GM18511 (cell line): ENCODE results near the gene CD82.
"Not testable (repeated sequence)": the region's sequence is repeated elsewhere in the genome, so short reads cannot be mapped to it uniquely, and the experiment has no call there.

ENCODE experiments used
- ATAC-seq: cut with Tn5 transposase; IDR thresholded peaks from one replicate; pipeline ENCODE4 v1.9.1; 2021; ENCODE audit warnings: mild to moderate bottlenecking, moderate library complexity; ENCODE audit not compliant: unreplicated experiment

The CD82 gene

DNA sequence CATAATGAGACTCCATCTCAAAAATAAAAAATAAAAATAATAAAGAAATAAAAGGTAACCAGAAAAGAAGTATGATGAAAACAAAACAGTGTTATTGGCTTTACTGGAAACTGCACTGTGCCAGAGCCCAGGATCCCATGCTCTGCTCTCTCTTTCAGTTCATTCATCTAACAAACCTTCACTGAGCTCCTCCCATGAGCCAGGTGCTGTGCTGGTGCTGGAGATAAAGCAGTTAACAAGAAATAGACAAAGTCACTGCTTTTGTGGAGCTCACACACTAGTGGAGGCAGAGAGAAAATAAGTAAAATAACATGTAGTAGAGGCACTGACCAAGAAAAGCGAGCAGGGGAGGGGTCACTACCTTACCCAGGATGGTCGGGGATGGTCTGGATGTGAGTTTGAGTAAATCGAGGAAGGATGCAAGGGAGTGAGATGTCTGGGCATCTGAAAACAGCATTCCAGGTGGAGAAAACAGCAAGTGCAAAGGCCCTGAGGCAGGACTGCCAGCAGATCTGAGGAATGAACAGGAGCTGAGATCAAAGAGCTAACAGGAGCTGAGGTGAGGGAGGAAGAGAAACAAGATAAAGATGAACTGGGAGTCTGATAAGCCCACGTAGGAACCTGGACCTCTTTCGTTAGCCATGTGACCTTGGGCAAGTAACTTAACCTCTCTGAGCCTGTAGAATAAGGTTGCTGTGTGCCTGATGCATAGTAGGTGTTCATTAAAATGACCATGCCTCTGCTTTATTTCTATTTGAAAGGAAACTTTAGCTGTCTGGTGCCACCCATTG is 31.3 kb upstream of the CD82 start:
- no peak for ATAC-seq

DNA sequence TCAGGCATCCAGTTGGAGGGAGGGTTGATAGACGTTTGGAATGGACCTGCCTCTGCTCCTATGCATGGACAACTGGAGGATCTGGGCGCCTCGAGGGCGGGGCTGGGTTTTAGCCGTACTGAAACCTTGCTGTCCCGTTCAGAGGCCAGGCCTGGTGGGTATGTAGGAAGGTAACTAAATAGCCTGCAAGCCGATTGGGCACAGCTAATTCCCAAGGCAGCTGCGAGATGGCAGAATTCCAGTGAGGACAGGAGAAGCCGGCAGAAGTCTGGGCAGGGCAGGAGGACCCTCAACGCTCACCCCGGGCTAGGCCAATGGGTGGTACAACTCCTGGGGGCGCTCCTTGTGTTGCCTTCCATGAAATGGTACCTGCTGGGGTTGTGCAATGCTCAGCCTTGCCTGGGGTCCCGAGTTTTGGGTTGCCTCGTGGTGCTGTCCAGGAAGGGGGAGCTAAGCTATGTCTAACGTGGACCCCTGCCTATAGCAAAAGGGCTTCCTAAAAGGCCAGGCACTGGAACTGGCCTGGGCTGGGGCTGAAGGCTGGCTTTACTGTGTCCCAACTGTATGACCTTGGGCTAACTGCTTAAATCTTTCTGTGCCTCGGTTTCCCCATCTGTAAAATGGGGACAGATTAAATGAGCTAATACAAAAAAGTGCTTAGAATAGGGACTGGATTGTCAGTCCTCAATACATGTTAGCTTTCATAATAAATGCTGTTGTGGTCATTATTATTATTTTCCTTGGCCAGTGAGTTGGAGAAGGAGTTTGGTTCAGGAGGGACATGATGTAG is 30.1 kb upstream of the CD82 start:
- no peak for ATAC-seq

DNA sequence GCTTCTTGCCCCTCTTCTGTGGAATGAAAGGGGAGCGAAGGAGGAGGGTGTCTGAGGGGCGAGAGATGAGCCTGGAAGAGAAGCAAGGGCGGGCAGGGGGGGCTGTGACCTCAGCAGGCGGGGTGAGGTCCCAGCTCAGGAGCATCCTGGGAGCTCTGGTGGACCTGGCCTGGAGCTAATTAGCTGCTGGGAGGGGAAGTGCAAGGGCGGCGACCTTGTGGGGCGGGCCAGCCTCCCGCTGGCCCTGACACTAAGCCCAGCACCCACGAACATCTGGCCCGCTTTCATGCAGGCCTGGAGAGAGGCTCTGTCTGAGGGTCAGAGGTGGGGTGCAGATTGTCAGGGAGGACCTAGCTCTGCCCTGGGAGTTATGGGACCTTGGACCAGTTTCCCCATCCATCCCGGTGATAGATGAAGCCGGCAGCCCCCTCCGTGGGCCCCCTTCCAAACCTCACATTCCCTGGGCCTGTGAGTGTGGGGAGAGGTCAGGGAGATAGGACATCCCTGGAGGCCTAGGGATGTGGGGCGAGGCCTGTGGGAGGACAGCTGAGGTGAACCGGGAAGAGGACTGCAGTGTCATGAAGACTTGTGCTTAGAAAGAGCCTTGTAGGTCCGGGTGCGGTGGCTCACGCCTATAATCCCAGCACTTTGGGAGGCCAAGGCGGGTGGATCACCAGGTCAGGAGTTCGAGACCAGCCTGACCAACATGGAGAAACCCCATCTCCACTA is 28.5 kb upstream of the CD82 start:
- no peak for ATAC-seq

DNA sequence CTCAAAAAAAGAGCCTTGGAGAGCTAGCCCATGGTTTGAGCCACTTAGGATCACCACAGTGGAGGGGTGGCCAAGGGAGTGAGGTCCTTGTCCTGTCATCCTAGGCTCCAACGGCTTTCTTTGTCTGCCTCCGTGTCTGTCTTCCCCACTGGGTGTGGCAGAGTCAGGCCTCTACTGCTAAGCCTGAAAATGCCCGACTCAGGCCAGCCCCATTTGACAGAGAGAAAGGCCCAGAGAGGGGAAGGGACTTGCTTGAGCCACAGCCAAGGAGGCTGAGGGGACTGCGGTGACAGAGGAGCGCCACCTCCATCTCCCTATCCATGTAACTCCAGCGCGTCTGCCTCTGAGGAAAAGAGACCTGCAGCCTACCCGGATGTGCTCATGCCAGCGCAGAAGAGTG is 27.8 kb upstream of the CD82 start:
- ATAC-seq, result no peak

DNA sequence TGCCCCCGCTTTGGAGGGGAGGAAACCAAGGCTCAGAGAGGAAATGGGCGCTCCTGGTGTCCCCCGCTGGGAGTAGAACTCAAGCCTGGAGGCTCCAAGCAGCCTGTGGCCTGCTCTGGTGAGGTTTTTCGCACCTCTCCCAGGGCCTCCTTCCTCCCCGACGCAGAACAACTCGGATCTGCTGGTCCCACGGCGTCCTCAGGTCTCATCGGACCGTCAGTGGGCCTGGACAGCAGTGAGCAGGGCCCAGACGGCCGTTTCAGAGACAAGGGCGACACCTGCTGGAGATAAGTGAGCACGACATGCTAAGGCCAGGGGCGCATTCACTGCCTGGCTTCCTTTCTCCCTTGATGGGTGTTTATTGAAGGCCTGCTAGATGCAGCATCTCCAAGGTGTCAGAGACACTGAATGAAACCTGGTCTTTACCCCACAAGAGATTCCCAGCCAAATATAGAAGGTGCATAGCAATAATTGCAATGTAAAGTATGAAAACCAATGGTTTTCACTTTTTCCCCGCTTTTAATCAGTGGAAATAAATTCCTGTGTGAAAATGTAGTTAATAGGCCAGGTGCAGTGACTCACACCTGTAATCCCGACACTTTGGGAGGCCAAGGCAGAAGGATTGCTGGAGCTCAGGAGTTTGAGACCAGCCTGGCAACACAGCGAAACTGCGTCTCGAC is 26.9 kb upstream of the CD82 start:
- ATAC-seq, result peak; percentile 93

DNA sequence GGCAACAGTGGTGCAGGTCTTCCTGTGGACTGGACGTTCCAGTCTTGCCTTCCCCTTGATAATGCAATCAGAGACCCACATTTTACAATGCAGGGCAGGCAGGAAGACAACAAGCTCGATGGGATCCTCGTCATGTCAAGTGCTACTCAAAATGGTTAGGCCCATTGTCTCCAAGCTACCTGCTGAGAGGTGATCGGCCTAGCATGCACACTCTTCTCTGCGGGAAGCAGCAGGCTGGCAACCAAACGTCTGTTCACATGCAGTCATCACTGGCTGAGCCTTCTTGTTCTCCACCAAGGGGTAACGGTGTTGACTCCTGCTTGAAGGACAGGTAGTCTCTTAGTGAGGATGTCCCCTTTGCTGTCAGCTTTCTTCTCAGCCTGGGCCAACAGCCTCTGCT is 25.5 kb upstream of the CD82 start:
- ATAC-seq, result no peak

DNA sequence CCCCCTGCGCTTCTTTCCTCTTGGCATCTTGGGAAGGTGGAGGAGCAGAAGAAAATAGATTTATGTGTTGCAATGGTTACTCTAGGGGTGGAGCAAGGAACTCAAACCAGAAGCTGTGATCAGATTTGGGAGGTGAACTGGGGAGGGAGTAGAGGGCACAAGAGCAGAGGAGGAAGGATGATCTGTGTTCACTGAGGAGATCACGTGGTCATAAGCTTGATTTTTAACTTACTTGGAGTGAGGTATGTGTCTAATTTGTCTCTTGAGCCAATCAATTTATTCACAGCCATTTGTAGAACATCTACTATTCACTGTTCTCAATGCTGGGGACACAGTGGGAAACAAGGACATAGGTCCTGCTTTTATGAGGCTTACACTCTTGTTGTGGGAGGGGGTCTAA is 24.8 kb upstream of the CD82 start:
- no peak for ATAC-seq

DNA sequence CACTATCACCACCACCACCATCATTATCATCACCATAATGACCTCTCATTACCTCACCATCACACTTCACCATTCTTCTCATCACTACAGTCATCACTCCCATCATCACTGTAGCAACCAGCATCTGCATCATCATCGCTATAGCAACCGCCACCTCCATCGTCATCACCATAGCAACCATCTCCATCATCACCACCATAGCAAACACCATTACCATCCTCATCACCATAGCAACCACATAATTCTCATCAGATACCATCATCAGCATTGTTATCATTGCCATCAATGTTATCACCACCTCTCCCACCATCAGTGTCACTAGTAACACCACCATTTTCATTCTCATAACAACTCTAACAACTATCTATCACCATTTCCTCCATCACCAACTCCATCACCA is 23.1 kb upstream of the CD82 start:
- no peak for ATAC-seq

DNA sequence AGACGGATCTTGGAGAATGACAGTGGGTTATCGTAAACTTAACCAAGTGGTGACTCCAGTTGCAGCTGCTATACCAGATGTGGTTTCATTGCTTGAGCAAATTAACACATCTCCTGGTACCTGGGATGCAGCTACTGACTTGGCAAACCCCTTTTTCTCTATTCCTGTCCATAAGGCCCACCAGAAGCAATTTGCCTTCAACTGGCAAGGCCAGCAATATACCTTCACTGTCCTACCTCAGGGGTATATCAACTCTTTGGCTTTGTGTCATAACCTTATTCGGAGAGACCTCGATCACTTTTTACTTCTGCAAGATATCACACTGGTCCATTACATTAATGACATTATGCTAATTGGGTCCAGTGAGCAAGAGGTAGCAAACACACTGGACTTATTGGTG is 18.5 kb upstream of the CD82 start:
- not testable (repeated sequence) for ATAC-seq

DNA sequence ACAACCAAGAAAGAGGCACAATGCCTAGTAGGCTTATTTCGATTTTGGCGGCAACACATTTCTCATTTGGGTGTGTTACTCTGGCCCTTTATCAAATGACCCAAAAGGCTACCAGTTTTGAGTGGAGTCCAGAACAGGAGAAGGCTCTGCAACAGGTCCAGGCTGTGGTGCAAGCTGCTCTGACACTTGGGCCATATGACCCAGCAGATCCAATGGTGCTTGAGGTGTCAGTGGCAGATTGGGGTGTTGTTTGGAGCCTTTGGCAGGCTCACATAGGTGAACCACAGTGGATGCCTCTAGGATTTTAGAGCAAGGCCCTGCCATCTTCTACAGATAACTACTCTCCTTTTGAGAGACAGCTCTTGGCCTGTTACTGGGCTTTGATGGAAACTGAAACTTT is 17.9 kb upstream of the CD82 start:
- ATAC-seq, result not testable (repeated sequence)

DNA sequence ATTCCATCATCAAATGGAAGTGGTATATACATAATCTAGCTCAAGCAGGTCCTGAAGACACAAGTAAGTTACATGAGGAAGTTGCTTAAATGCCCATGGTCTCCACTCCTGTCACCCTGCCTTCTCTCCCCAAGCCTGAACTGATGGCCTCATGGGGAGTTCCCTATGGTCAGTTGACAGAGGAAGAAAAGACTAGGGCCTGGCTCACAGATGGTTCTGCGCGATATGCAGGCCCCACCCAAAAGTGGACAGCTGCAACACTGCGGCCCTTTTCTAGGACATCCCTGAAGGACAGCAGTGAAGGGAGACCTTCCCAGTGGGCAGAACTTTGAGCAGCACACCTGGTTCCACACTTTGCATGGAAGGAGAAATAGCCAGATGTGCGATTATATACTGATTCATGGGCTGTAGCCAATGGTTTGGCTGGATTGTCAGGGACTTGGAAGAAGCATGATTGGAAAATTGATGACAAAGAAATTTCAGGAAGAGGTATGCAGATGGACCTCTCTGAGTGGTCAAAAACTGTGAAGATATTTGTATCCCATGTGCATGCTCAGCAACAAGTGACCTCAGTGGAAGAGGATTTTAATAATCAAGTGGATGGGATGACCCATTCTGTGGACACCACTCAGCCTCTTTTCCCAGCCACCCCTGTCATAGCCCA is 17.3 kb upstream of the CD82 start:
- no peak for ATAC-seq

DNA sequence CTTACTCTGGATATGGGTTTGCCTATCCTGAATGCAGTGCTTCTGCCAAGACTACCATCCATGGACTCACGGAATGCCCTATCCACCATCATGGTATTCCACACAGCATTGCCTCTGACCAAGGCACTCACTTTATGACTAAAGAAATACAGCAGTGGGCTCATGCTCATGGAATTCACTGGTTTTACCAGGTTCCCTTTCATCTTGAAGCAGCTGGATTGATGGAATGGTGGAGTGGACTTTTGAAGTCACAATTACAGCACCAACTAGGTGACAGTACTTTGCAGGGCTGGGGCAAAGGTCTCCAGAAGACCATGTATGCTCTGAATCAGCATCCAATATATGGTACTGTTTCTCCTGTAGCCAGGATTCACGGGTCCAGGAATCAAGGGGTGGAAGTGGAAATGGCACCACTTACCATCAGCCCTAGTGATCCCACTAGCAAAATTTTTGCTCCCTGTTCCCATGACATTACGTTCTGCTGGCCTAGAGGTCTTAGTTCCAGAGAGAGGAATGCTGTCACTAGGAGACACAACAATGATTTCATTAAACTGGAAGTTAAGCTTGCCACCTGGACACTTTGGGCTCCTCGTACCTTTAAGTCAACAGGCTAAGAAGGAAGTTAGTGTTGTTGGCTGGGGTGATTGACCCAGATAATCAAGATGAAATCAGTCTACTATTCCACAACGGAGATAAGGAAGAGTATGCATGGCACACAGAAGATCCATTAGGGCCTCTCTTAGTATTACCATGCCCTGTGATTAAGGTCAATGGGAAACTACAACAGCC is 16.3 kb upstream of the CD82 start:
- ATAC-seq, result not testable (repeated sequence)

DNA sequence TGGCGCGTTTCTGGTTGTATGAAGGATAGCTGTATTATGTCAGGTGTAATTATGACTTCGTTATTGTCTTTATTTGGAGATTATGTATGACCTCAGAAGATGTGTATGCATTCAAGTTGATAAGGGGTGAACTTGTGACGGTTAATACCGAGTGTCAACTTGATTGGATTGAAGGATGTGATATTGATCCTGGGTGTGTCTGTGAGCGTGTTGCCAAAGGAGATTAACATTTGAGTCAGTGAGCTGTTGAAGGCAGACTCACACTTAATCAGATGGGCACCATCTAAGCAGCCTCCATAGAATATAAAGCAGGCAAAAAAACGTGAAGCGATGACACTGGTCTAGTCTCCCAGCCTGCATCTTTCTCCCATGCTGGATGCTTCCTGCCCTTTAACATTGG is 15.3 kb upstream of the CD82 start:
- no peak for ATAC-seq

DNA sequence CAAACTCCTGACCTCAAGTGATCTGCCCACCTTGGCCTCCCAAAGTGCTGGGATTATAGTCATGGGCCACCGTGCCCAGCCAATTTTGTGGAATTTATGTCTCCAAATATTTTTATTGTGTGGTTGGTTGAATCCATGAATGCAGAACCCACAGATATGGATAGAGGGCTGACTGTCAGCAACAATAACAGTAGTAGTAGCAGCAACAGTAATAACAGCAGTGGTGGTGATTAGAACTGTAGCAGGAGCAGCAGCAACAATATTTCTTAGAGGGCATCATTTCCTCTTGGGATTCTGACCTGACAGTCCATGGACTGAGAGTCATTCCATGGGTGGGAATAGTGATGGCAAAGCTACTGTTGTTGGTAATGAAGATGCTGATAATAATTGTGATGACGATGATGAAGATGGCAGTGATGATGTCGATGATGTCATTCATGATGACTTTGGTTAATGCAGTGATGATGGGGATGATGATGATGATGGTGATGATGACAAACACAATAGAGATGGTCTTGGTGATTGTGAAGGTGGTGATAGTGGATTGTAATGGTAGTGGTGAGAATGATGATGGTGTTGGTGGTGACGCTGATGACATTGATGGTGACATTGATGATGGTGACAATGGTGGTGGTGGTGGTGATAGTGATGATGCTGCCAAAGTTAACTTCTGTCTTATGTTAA is 13.9 kb upstream of the CD82 start:
- ATAC-seq, result no peak

DNA sequence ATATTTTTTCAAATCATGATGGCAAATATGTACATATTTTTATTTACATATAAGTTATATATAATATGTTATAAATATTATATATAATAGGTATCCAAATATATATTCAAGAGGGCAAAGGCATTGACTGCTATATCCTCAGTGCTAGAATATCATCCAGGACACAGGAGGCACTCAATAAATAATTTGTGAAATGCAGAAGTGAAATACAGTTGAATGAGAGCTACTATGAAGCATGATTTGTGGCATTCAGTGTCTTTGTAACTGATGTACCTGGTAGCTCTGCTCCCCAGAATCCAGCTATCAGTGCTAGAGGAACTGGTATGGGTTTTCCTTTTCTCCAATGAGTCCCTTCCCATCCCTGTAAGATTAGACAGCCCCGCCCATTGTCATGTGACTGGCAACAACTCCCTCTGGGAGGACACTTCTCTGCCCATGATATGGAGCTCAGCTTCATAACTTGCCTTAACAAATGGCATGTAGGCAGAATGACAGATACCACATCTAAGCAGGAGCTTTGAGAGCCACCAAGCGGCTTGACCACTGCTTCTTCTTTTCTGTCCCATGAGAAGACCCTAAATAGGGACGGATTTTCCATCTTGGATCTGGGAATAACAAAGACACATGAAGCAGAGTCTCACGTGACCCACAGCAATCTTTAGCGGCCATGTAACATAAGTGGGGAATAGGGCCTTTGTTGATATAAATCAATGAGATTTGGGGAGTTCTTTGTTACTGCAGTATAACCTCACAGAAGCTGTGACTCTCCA is 10.2 kb upstream of the CD82 start:
- ATAC-seq, result no peak

DNA sequence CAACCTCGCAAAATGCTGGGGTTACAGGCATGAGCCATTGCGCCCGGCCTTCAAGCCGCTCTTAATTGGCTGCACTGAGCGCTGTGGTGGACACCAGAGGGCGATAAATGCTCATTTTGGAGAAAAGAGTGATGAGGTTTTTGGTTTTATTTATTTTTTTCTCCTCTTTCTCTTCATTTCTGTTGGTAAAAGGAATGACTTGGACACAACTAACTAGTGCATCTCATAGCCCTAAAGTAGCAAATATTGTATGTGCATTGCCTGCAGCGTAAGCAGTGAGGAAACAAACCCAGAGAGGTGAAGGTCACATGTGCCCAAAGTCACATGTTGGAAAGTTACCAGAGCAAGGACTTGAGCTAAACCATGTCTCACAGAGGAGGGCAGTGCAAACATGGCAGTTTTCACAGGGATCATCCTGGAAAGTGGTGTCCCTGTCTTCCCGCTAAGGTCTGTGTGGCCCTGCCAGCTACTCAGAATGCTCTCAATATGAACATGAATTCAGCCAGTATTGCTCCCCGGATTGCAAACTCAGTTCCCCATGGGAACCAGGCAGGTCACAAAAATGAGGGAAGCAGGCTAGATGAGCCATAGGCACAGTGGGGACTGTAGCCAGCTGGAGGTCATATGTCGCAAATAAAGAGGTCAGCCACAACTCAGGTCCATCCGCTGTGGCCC is 8.6 kb upstream of the CD82 start:
- ATAC-seq, result peak; percentile 41

DNA sequence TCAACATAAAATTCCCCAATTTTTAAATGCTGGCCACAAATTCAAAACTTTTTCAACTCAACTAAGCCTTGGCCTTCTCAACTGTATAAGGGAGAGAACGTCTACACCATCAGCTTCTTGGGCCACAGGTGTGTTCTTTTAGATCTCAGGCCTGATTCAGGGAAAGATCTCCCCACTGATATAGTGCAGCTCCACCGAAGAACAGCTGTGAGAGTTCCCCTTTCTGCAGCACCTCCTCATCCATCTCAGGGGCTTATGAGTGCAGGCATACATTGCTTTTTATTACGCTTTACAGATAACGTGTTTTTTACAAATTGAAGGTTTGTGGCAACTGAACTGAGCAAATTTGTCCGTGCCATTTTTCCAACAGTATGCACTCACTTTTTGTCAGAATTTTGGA is 8.0 kb upstream of the CD82 start:
- no peak for ATAC-seq
